Measurements from ENCODE around the gene PRR14.
A peak's percentile ranks its signal among the peaks of the same experiment; 100 is the strongest.

The PRR14 gene

GRCh38 chr16:30659507-30660423, 9.0 kb downstream of the PRR14 start:
- peak; percentile 8 for TF ChIP-seq CTCF (conservative IDR thresholded peaks at IDR 0.05; ENCODE audit: low read depth, low read length)
- DNase-seq (ENCODE audit: low read depth) = peak; percentile 17
- H3K4me3 ChIP-seq (ENCODE audit: low read depth, low read length) = peak overlapping the region; percentile 91

- DNase-seq (ENCODE audit: low read depth) = peak; percentile 65
- H3K4me3 ChIP-seq (ENCODE audit: low read depth, low read length) = peak overlapping the region; percentile 91
- TF ChIP-seq CTCF (conservative IDR thresholded peaks at IDR 0.05; ENCODE audit: low read depth, low read length) = no peak
Observed at GRCh38 chr16:30660424-30661261, 9.9 kb downstream of the PRR14 start.

GRCh38 chr16:30662449-30662848, 11.7 kb downstream of the PRR14 start:
- TF ChIP-seq CTCF (conservative IDR thresholded peaks at IDR 0.05; ENCODE audit: low read depth, low read length) = no peak
- no peak overlapping the region for H3K4me3 ChIP-seq (ENCODE audit: low read depth, low read length)
- no peak for DNase-seq (ENCODE audit: low read depth)

GRCh38 chr16:30663038-30663437, 12.3 kb downstream of the PRR14 start:
- no peak for TF ChIP-seq CTCF (conservative IDR thresholded peaks at IDR 0.05; ENCODE audit: low read depth, low read length)
- no peak overlapping the region for H3K4me3 ChIP-seq (ENCODE audit: low read depth, low read length)
- no peak for DNase-seq (ENCODE audit: low read depth)

- TF ChIP-seq CTCF (conservative IDR thresholded peaks at IDR 0.05; ENCODE audit: low read depth, low read length) = no peak
- no peak overlapping the region for H3K4me3 ChIP-seq (ENCODE audit: low read depth, low read length)
- DNase-seq (ENCODE audit: low read depth) = no peak
Observed at GRCh38 chr16:30663820-30664219, 13.1 kb downstream of the PRR14 start.

- no peak for TF ChIP-seq CTCF (conservative IDR thresholded peaks at IDR 0.05; ENCODE audit: low read depth, low read length)
- DNase-seq (ENCODE audit: low read depth) = no peak
- H3K4me3 ChIP-seq (ENCODE audit: low read depth, low read length) = no peak overlapping the region
Observed at GRCh38 chr16:30664616-30665109, 13.9 kb downstream of the PRR14 start.

Measured in choroid plexus epithelial cell (primary cell).